ENCODE data around the gene NUAK2.

DNA sequence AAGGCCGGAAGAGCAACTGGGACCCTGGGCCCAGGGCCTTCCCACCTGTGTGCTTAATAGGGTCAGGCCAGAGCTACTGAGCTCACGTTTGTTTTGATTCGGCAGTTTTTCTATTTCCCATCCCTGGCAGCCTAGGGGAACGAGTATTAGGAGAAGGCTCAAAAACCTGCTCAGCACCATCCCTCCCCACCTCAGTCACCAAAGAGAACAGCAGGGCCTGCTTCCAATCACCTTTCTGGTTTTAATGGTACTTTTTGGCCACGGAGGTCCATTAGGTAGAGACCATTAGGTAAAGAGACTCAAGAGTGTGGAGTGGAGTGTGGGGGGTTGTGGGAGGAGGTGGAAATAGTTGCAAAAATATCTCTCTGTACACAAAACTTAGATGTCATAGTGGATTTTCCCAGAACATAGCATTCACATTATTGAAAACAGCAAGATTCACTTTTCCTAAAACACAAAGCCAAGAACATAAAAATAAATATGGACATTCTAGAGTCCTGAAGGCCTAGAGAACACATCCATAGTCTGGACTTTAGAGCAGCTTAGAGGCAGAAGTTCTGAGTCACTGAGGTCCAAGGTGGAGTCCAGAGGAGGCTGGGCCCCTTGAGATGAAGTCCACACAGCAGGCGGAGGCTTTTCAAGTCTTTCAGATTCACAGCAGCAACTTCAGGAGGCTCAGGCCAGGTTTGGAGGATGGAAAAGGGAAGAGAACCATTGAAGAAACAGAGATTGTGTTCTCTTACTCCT, 19.5 kb downstream of the NUAK2 start:
- TF ChIP-seq, protein P1, sequence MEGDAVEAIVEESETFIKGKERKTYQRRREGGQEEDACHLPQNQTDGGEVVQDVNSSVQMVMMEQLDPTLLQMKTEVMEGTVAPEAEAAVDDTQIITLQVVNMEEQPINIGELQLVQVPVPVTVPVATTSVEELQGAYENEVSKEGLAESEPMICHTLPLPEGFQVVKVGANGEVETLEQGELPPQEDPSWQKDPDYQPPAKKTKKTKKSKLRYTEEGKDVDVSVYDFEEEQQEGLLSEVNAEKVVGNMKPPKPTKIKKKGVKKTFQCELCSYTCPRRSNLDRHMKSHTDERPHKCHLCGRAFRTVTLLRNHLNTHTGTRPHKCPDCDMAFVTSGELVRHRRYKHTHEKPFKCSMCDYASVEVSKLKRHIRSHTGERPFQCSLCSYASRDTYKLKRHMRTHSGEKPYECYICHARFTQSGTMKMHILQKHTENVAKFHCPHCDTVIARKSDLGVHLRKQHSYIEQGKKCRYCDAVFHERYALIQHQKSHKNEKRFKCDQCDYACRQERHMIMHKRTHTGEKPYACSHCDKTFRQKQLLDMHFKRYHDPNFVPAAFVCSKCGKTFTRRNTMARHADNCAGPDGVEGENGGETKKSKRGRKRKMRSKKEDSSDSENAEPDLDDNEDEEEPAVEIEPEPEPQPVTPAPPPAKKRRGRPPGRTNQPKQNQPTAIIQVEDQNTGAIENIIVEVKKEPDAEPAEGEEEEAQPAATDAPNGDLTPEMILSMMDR (IDR thresholded peaks at IDR 0.05) = no peak
- TF ChIP-seq POLR2A (IDR thresholded peaks at IDR 0.05) = no peak
